ENCODE results near the gene SPSB1.
A peak's percentile ranks its signal among the peaks of the same experiment; 100 is the strongest.

The SPSB1 gene

DNA sequence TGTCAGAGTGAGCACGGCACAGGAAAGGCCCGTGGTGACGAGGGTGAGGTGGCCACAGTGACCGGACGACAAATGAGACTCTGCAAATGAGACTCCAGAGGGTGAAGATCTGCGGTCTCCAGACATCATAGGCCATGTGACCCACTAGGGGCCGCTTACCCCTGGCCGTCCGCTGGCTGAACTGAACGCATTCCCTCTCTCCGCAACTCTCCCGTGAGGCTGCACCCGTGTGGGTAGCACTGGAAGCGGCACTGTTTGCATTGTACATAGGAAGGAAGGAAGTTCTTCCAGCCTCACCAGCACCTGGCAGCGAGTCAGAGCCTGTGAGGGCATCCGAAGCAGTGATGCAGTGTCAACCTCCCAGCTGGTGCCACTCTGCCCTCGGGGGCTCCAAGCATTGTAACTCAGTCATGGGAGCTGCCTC, 23.6 kb upstream of the SPSB1 start:
- H3K9me3 Mint-ChIP-seq, result no peaks in the 10 kb centered on the region

DNA sequence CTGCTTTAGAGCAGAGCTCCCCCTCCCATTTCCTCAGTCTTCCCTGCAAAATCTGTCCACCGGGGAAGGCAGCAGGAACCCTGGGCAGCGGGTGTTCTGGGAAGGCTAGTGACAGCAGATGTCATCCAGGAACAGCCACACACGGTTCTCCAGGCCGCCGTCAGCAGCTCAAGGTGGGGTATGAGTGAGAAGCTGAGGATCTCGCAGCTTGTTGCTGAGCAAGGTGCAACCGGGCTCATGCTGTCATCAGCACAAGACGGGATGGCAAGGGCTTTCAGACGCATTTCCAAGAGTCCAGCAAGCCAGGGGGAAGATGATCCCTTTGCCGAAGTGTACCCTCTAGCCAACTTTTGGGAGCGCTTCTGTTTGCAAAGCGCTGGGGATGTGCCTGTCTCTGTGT, 23.0 kb upstream of the SPSB1 start:
- Mint-ChIP-seq H3K4me1 (peaks cover 7% of the 10 kb centered on the region), H3K27me3 (no peaks in the 10 kb centered on the region), H3K4me3 (no peak overlapping the region), H3K36me3 (peaks cover 2% of the 10 kb centered on the region), H3K9me3 (no peaks in the 10 kb centered on the region), H3K27ac (no peak overlapping the region)

More for the DNA sequence above, 23.6 kb upstream of the SPSB1 start:
- peaks cover 7% of the 10 kb centered on the region for H3K4me1 Mint-ChIP-seq
- no peaks in the 10 kb centered on the region for H3K27me3 Mint-ChIP-seq
- peaks cover 2% of the 10 kb centered on the region for H3K36me3 Mint-ChIP-seq
- H3K4me3 Mint-ChIP-seq, result no peak overlapping the region
- H3K27ac Mint-ChIP-seq, result no peak overlapping the region

DNA sequence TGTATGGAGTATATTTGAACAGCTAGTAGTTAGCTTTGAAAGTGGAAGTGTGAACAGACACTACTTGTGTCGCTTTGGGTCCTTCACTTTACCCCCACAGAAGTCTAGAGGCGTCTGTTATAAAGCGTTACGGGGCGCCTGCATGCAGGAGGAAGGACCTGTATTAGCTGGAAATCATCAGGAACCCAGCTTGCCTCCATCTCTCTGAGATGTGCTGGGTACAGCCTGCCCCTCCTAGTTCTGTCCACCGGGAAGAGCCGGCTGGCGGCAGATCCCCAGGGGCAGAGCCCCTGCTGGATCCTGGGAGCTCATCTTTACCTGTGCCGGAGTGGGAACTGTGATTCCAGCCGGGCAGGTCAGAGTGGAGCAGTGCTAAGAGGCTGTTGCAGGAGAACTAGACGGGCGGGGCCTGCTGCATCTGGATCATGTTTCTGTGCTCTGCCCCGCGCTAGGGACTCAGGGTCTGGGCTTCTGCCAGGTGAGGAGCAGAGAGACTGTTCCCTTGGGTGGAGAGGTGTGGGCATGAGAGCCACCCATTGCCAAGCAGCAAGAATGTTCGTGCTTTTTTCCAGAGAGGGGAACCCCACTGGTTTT, 22.3 kb upstream of the SPSB1 start:
- Mint-ChIP-seq H3K4me1 (peaks cover 10% of the 10 kb centered on the region), H3K4me3 (no peak overlapping the region), H3K9me3 (no peaks in the 10 kb centered on the region), H3K36me3 (peaks cover 2% of the 10 kb centered on the region), H3K27me3 (no peaks in the 10 kb centered on the region), H3K27ac (no peak overlapping the region)

DNA sequence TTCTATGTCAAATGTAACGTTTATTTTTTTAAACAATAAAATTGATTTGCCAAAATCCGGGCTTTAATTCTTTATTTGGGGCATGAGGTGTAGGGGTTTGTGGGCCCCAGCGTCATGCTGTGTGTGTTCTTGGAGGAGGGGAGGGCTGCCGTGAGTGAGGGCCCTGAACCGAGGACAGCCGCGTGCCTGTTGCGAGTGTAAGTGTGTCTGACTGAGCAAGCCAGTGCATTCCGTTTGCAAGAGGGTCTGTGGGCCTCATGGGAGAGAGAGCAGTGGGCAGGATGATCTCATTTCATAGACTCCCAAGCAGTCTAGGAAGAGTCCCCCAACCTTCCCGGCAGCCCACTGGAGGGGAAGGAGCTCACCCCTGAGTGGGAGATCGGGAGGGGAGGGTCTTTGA, 21.4 kb upstream of the SPSB1 start:
- H3K4me3 Mint-ChIP-seq, result no peak overlapping the region
- no peak overlapping the region for H3K27ac Mint-ChIP-seq
- peaks cover 2% of the 10 kb centered on the region for H3K36me3 Mint-ChIP-seq
- no peaks in the 10 kb centered on the region for H3K27me3 Mint-ChIP-seq
- no peaks in the 10 kb centered on the region for H3K9me3 Mint-ChIP-seq
- peaks cover 19% of the 10 kb centered on the region for H3K4me1 Mint-ChIP-seq

DNA sequence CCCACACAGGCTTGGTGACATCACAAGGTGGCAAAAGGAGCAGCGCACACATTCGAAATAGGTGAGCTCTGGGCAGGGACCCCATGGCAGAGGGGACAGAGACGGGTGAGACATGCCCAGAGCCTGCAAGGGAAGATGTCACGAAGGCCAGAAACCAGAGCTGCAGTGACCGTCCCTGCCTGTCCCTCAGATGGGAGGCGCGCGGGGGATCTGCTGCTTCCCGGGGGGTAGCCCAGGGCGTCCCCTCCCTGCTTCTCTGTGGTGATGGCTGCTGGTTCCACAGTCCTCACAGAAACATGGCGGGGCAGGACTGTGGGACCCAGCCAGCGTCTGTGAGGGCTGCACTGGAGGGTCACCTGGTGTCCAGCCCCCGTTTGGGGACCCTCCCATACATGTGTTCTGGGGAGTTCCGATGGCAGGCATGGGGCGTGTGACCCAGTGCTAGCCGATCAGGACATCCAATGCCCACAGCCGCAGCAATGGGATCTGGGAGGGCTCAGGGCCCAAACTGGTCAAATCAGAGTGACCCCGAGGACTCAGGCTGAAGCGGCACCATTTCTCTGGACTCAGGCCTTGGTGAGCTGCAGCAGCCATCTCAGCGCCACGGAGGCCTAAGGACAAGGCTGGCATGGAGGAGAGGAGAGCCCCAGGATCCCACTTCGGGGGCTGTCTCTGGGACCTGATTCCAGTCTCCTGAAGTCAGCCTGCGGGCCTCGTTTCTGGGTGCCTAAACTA, 20.7 kb upstream of the SPSB1 start:
- no peak overlapping the region for H3K4me3 Mint-ChIP-seq
- no peaks in the 10 kb centered on the region for H3K9me3 Mint-ChIP-seq
- H3K27ac Mint-ChIP-seq, result no peak overlapping the region
- no peaks in the 10 kb centered on the region for H3K27me3 Mint-ChIP-seq
- H3K36me3 Mint-ChIP-seq, result peaks cover 2% of the 10 kb centered on the region
- H3K4me1 Mint-ChIP-seq, result peaks cover 16% of the 10 kb centered on the region

DNA sequence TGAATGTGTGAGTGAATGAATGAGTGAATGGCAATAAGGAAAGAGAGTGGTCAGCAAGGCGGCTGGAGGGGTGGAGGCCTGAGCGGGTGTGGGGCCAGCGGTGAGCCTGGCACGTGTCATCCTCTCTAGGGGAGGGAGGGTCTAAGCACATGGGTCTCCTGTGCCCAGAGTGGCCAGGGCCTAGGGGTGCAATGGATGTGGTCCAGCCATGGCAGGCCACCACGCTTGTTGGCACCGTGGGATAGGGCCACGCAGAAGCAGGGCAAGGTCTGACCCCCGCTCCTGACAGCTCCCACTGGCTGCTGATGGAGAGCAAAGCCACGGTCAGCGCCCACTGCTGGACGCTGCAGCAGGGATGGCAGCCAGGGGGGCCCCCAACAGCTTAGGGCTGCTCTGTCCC, 19.5 kb upstream of the SPSB1 start:
- Mint-ChIP-seq H3K4me1 (peaks cover 12% of the 10 kb centered on the region), H3K36me3 (peaks cover 2% of the 10 kb centered on the region), H3K27ac (no peak overlapping the region), H3K27me3 (no peaks in the 10 kb centered on the region), H3K4me3 (no peak overlapping the region), H3K9me3 (no peaks in the 10 kb centered on the region)

DNA sequence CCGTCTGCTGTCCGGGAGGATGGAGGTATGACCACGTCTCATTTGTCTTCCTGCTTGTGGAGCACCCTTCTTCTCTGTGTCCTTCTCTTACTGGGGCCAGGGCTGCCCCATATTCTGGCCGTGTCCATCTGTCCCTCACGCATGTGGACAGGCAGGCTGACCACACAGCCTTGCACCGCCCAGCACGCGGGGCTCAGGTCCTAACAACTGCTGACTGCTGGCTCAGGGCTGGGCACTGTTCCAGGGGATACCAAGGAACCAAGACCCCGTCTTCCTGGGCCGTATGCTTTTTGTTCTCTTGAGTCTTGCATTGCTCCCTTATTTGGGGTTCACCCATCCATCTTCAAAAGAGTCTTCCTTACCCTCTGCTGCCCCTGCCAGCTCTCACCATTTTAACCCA, 17.5 kb upstream of the SPSB1 start:
- Mint-ChIP-seq H3K4me1 (peaks cover 27% of the 10 kb centered on the region), H3K27ac (peak overlapping the region; percentile 66), H3K4me3 (no peak overlapping the region), H3K27me3 (no peaks in the 10 kb centered on the region), H3K9me3 (no peaks in the 10 kb centered on the region), H3K36me3 (peaks cover 2% of the 10 kb centered on the region)

DNA sequence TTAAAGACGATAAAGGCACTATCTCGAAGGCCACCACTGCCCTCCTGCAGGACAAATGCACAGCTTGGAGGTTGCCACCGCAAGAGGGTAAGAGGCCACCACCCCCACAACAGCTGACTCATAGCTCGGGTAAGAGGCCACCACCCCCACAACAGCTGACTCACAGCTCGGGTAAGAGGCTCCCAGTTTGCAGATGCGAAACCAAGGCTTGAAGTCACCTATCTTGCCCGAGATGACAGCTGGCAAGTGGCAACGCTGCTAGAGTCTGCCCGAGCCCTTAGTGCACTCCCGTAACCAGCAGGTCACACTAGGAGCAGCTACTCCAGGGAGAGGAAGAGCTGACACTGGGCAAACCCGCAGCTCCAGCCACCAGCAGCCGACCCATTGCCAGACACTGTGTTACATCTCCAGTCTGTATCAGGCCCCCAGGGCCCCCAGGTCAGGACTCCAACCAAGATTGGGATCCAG, 17.1 kb upstream of the SPSB1 start:
- H3K27me3 Mint-ChIP-seq, result no peaks in the 10 kb centered on the region
- H3K27ac Mint-ChIP-seq, result peak overlapping the region; percentile 66
- H3K4me1 Mint-ChIP-seq, result peaks cover 31% of the 10 kb centered on the region
- H3K36me3 Mint-ChIP-seq, result peaks cover 2% of the 10 kb centered on the region
- H3K9me3 Mint-ChIP-seq, result no peaks in the 10 kb centered on the region
- no peak overlapping the region for H3K4me3 Mint-ChIP-seq

DNA sequence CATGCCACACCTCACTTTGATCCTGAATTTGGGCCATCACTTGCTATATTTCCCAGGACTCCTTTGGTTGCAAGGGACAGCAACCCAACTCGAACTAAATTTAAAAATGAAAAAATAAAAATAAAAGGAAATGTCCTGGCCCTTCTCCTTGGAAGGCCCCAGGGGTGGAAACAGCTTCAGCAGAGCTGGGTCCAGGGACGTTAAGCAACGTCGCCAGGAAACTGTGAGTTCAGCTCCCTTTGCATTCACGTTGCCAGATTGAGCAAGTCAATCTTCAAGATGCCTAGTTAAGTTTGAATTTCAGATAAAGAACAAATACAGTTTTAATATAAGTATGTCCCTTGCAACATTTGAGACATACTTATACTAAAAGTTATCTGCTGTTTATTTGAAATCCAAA, 14.6 kb upstream of the SPSB1 start:
- H3K36me3 Mint-ChIP-seq, result no peaks in the 10 kb centered on the region
- H3K4me1 Mint-ChIP-seq, result peaks cover 43% of the 10 kb centered on the region
- no peak overlapping the region for H3K27ac Mint-ChIP-seq
- no peaks in the 10 kb centered on the region for H3K9me3 Mint-ChIP-seq
- no peak overlapping the region for H3K4me3 Mint-ChIP-seq
- H3K27me3 Mint-ChIP-seq, result no peaks in the 10 kb centered on the region

DNA sequence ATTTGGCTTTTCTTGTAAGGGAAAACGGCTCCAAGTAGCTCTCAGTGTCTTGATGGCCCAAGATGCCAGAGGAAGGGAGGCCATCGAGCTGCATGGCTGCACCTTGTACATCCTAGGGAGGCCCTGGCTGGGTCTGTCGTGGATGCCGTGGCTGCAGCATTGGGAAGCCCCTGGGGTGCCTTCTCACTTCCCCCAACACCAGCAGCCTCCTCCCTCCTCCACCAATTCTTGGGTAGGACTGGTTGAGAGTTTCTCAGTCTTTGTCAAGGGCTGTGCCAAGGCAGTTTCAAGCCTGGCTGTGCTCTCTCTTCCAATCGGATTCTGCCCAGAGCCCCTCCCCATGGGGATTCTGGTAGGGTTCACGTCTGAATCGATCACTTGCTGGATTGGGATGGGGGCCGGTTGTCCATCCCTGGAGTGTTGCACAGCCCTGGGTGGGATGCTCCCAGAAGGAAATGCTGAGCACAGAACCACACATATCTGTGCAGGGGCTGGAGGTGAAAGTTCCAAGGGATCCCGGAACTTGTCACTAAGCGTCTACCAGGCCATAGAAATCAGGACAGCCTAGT, 14.0 kb upstream of the SPSB1 start:
- H3K27ac Mint-ChIP-seq, result no peak overlapping the region

DNA sequence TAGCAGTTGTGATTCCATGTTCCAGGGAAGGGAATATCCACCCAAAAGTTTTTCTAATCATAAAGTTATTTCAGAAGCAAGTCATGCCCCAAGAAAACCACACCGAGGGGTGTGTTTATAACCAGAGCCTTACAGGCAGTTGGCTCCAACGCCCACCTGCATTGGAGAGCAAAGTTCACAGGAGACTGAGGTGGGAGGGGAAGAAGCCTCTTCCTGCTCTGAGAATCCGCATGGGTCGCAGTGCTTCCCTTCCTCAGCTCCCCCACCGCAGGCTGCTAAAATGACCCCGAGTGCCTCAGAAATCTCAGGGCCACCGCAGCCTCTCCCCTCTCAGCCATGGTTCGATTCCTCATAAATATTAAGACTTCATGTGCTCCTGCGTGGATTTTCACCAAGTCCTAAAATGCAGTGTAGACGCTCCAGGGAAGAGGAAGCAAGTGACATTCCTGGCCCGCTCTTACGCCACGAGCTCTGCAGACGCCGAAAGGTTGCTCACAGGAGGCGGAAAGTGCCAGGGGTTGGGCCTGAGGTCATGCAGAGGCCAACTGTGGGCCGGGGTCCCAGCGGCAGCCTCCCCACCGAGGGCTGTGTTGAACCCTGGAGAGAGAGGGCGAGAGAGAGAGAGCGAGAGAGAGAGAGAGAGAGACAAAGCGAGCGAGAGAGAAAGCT, 13.4 kb upstream of the SPSB1 start:
- Mint-ChIP-seq H3K4me3 (peak overlapping the region; percentile 30), H3K36me3 (peaks cover 1% of the 10 kb centered on the region), H3K27ac (no peak overlapping the region), H3K27me3 (no peaks in the 10 kb centered on the region), H3K9me3 (peaks cover 2% of the 10 kb centered on the region), H3K4me1 (peaks cover 55% of the 10 kb centered on the region)

More for the DNA sequence above, 14.0 kb upstream of the SPSB1 start:
- Mint-ChIP-seq H3K4me3 (no peak overlapping the region), H3K4me1 (peaks cover 48% of the 10 kb centered on the region), H3K9me3 (no peaks in the 10 kb centered on the region), H3K36me3 (no peaks in the 10 kb centered on the region), H3K27me3 (no peaks in the 10 kb centered on the region)

DNA sequence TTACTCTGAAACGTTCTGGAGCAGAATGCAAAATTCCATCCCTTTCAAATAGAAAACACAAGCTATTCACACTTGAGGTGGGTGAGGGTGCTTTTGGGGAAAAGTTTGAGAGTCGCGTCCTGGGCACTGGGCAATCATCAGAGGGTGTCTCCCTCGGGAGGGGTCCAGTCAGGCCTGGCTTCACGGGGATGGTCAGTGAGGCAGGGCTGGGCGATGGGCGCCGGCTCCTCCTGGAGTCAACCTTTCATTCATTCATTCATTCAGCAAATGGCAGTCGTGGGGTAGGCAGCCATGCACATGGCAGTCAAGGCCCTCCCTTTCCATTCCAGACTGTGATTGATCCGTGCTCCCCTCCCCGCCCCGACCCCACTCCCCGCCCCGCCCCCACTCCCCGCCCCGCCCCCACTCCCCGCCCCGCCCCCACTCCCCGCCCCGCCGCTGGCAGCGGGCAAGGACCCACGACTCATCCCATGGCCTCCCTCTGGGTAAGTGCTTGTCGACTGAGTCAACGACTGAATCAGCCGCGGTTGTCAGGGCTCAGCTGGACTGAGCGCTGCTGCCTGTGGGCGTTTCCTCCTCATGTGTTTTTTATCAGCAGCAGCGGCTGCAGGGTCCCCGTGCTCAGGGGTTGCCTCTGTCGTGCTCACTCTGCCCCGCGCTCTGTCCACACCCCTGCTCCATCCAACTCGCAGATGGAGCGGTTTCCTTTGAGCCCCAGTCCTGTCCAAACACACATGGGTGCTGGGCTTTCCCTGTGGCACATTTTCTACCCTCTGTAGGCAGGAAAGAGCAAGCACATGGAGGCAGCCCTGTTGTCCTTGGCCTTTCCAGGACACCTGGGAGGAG, 12.5 kb upstream of the SPSB1 start:
- Mint-ChIP-seq H3K4me3 (peak overlapping the region; percentile 62), H3K36me3 (peaks cover 1% of the 10 kb centered on the region), H3K27me3 (no peaks in the 10 kb centered on the region)

DNA sequence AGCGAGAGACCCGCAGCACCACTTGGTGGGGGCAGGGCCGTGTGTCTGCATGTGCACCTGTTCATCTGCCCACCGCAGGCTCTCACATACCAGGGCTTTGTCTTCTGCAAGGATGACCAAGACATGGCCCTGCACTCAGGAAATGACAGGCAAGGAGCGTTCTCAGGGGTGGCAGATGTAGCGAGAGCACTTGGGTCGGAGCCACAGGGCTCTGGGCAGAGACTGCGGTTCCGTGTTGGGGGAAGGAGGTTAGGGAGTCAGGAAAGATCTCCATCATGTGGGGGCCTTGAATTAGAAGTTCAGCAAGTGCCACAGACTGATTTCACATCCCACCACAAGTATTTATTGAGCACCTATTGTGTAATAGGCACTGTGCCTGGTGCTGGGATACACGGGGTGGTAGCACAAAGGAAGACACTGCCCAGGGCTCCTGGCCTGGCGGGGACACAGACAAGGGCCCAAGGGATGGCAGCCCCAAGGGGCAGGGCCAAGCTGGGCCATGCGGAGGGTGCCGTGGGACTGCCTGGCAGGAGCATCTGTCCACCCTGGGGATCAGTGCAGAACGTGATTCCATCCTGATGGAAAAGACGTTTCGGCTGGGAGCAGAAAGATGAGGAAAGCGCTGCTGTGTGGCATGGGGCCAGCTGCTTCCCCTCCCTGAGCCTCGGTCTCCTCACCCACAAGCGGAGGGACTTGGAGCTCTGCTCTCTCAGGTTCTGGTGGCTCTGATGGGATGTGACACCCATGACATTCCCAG, 11.4 kb upstream of the SPSB1 start:
- Mint-ChIP-seq H3K4me3 (no peak overlapping the region), H3K27ac (peak overlapping the region; percentile 72), H3K4me1 (peaks cover 44% of the 10 kb centered on the region), H3K9me3 (peaks cover 4% of the 10 kb centered on the region), H3K27me3 (no peaks in the 10 kb centered on the region), H3K36me3 (peaks cover 1% of the 10 kb centered on the region)

More for the DNA sequence above, 12.5 kb upstream of the SPSB1 start:
- H3K9me3 Mint-ChIP-seq, result peaks cover 4% of the 10 kb centered on the region
- peak overlapping the region; percentile 59 for H3K27ac Mint-ChIP-seq
- H3K4me1 Mint-ChIP-seq, result peaks cover 54% of the 10 kb centered on the region

DNA sequence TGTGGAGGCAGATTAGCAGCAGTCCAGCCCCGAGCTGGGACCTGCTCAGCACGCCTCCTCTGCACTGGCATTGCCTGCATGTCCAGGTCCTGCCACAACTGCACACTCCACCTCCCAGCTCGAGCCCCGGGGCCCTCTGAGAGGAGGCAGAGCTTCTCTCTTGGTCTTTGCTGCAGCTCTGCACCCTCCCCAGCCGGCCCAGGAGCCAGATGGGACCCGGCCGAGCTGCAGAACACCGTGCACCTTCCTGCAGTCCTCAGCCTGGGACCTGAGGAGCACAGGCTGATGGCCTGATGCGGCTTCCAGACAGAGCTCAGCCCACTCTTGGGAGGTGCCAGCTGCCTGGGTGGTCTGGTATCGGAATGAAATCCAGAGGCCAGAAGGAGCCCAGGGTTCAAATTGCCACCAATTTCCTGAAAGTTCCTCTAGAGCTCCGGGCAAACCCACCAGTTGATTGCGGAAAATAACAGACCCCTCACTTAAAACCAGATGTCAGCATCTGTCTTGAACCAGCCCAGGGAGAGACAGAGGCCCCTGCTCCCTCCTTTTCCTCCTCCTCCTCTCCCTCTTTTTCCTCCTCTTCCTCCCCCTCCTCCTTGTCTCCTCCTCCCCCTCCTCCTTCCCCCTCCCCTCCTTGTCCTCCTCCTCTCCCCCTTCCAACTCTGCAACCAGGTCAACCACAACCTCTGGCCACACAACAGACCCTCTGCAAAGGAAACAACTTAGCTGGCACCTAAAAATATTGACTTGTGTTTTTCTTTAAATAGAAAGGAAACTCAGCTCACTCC, 10.6 kb upstream of the SPSB1 start:
- Mint-ChIP-seq H3K9me3 (peaks cover 4% of the 10 kb centered on the region), H3K4me1 (peaks cover 44% of the 10 kb centered on the region), H3K27ac (no peak overlapping the region), H3K27me3 (no peaks in the 10 kb centered on the region), H3K4me3 (no peak overlapping the region), H3K36me3 (peaks cover 1% of the 10 kb centered on the region)
